GM20431 (cell line): ENCODE data around the gene TRANK1.

Source experiments
- in situ Hi-C: fragments of 300-500 bp; cut with MseI, MboI; formaldehyde crosslinking; loops from one replicate; pipeline ENCODE4 v1.15.0; 2020; ENCODE audit warnings: low sequenced_read_pairs; ENCODE audit not compliant: unreplicated experiment

Gene TRANK1

DNA sequence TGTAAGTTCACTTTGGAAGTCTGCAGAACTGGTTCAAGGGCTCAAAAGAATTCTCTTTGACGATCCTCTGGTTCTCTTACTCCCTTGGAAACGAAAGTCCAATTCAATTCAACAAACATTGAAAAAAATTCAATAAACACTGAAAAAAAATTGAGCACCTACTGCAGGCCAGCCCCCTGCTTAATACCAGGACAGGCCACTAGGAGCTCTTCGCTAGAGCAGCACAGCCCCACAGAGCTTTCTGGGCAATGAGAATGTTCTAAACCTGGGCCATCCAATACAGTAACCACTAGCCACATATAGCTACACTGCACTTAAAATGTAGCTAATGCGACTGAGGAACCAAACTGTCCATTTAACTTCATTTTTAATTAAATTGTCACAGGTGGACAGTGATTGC, 130.1 kb downstream of the TRANK1 start:
- in situ Hi-C loops: no loop called here

DNA sequence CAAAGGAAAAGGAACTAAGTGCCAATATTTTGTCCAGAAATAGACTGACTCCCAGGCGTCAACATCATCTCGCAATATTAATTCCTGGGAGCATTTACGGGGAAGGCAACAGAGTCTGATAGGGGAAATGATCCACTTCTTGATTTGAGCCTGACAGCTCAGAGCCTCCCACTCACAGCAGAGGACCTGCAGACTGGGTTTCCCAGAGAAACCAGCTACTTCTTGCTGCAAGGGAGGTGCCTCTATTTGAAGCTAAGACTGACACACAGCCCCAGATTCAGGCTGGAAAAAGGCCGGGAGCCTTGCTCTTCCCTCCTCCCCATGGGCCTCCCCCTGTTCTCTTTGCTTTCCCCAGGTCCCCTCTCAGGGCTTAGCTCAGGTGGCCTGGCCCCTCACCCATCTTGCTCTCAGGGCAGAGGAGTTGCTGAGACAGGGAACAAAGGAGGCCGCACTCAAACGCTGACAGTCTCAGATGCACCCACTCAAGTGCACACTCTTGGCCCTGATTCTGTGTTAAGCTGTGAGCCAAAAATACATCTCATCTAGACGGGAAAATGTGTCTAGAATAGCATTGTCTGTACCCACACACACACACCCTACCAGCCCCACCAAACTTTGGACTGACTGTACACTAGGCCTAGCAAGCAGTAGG, 130.7 kb downstream of the TRANK1 start:
- in situ Hi-C loops: no loop called here

DNA sequence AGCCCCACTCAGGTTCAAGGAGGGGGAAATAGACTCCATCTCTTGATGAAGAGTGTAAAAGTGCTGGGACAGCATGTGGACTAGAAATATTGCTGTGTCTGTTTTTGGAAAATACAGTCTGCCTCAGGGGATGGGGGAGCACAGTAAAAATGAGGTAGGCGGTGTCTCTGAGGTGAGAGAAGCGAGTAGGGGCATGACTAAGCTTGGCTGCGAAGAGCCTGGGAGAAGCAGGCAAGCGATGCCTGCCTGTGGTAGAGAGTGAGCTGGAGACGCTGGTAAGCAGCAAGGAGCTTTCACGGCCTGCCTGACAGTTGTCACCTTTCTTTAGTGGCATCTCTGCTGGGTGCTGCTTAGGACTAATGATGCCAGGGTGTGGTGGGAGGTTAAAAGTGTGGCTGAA, 131.5 kb downstream of the TRANK1 start:
- in situ Hi-C loops: no loop called here

DNA sequence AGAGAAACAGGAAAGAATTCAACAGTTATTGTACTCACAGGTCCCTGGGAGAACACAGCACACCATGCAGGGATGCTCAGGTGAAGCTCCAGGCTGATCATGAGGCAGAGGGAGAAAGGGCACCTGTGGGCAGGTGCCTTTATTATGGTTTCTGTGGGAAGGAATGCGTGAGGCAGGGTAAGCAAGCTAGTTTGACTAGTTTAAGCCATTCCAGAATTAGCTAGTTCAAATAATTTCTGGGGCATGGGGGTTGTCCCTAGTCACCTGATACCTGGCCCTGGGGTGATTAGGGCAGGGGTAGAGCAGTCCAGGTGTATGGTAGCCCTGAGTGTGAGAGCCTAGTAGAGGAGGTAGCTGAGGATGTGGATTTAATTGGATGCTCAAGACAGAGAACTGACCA, 132.6 kb downstream of the TRANK1 start:
- in situ Hi-C loops: no loop called here

DNA sequence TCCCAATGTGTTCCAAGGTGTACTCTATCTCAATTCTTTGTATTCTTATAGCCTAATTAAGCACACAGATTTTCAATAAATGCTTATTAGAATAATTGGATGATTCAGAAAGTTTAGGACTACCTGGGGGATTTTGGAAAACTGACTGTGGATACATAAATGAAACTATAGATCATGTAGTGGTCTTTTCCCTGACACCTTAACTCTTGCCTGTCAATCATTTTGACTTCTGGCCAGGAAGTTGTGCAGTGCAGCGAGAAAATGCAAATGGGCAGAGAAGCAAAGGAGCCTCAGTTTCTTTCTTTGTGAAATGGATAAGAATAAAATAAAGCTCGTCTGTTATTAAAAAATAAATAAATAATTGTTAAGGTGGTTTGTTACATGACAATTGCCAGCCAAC, 133.1 kb downstream of the TRANK1 start:
- in situ Hi-C loops: no loop called here

DNA sequence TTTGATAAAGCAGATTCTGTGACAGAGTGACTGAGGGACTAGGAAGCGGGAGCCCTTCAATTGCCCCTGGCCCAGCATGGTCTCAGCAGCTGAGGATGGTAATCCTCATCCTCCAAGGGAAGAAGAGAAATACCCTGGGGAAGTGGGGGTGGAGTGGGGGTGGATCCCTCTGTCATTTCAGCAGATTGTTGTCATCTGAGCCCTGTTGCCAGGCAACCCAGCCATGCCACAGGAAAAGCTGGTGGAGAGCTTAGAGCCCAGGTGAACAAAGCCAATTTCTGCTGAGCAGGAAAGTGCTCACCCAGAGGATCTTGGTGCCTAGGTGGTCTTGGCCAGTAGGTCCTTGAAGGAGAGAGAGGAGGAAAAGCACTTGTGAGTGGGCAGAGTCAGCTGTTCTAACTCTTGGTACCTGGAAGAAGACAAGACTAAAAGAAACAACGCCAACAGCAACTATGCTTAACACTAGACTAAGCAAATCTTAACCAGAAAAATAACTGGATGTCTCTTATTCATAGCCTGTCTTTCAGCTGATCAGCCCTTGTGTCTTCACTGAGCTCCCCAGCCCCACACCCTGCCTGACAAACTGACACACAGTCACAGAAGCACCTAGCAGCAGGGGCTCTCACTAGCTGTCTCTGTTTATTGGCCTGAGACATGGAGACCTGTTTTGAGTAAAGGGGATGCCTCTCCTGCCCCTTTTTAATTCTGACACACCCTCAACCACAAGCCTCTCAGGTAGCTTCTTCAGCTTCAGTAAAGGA, 140.4 kb downstream of the TRANK1 start:
- in situ Hi-C loops: no loop called here

DNA sequence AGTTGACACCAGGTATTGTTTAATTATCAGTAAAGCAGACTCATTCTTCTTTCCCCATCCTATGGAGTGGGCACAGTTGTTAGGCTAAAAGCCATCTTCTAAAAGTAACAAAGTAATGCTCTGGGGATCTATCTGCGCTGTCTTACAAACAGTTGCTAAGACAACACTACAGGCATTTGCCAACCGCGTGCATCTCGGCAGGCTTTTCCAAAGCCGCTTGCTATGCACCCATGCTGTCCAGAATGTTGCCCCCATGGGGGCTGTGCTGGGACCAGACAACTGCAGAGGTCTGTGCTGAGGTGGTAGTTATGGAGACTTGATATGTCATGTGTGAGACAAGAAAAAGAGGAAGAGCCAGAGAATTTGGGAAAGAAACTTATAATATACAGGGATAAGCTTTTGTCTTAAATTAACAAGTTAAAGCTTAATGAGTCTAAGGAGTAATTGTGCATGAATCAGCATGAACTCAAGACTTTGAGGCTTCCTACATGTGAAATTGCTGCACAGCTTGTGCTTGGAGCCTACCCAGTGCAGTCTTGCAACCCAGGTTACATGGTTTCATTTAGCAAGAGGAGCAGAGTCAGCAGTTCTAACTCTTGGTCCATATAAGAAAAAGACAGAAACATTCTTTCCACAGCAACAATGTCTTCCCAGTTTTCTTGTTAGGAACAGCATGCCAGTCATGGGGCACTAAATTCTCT, 141.6 kb downstream of the TRANK1 start:
- in situ Hi-C loops: no loop called here

DNA sequence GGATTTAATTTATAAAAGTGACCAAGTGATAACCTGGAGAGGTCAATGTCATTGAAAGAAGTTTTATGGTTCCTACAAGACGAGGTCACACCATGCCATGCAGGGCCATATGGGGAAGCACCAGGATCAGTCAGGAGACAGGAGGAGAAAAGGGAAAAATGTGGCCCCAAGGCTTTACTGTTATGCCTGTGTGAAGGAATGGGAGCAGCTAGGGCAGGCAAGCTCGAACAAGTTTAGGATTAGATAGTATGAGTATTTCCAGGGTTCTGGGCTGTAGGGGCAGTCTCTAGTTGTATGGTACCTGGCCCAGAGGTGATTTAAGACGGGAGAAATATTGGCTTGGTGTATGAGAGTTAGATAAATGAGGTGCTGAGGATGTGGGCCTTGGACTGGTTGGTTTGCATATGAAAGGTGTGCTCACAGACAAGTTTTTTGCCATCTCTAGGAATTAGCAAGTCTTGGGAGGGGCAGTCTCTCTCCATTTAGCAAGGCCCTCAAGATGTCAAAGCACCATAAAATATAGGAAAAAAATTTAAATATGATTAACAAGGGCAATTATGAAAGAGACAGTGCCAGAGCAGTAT, 144.2 kb downstream of the TRANK1 start:
- in situ Hi-C loops: no loop called here

DNA sequence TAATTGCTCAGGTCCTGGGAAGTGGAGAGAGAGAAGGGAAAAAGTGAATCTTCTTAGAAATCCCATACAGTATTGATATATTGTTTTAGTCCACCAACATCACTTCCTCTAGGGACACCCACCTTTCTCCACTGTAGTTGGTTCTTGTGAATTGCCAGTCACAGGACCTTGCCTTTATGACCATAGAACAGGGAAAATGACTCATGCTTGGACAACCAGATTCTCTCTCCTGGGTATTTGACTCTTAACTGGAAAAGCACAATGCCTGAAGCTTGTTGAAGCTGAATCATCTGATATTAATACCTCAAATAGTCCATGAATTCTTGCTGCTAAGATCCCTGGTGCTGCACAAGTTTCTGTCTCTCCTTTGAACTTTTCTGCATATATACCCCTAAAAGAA, 148.0 kb downstream of the TRANK1 start:
- in situ Hi-C loops: no loop called here

DNA sequence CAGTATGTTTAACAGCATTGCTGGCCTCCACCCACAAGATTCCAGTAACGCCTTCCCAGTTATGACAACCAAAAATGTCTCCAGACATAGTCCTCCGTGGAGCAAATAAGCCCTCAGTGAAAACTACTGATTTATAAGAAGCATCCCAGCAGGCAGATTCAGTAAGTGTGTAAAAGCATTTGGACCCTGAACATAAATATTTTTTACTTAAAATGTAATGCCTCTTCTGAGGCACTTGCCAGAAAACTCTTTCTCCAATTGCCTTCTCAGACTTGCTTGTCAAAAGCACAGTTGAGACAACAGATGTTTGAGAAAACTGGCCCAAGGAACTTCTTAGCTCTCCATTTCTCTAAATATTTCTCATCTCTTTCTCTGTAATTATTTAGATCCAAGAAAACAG, 148.7 kb downstream of the TRANK1 start:
- in situ Hi-C loops: no loop called here

DNA sequence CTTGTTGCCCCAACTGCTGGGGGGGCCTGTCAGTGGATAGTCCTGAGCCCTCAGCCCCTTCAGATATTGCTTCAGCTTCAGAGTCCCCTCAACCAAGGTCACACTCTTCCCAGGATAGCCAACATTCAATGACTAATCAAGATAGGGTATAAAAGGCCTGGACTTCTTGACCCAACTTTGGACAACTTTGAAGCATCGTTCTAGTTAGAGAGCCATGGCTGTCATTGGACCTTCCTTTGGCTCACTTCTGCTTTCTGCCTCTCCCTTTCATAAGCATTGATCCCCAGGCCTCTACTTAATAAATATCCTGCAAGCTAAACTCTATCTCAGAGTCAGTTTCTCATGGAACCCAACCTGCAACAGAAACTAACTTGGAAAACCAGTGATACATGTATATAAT, 149.2 kb downstream of the TRANK1 start:
- in situ Hi-C loops: no loop called here

DNA sequence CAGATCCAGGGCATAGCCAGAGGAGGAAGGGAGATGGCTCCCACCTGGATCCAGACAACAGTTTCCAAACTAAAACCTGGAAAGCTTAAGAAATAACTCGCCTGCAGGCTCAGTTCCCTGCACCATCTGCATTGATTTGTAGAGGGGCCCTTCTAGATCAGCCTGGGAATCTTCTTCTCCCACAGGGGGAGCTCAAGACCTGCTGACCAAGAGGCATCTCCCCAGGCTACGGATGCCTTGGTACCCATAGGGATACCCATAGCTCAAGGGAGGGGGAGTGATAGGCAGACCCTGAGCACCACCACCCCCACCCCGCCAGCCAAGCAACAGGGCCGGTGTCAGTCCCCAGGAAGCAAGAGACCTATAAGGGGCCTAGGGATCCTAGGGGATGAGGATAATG, 152.5 kb downstream of the TRANK1 start:
- in situ Hi-C loops: no loop called here

DNA sequence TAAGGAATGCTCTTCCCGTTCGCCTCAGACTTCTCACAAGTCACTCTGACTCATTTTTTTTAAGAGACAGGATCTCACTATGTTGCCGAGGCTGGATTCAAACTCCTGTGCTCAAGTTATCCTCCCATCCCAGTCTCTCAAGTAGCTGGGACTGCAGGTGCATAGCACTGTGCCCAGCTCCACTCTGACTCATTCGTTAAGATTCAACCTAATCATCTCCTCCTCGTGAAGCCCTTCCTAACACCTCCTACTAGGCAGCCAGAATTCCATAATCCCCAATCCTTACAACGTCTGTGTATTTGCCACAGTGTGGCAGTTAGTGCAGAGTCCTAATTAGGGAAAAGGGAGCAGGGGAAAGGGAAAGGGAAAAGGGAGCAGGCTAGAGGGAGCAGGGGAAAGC, 154.1 kb downstream of the TRANK1 start:
- in situ Hi-C loops: no loop called here

DNA sequence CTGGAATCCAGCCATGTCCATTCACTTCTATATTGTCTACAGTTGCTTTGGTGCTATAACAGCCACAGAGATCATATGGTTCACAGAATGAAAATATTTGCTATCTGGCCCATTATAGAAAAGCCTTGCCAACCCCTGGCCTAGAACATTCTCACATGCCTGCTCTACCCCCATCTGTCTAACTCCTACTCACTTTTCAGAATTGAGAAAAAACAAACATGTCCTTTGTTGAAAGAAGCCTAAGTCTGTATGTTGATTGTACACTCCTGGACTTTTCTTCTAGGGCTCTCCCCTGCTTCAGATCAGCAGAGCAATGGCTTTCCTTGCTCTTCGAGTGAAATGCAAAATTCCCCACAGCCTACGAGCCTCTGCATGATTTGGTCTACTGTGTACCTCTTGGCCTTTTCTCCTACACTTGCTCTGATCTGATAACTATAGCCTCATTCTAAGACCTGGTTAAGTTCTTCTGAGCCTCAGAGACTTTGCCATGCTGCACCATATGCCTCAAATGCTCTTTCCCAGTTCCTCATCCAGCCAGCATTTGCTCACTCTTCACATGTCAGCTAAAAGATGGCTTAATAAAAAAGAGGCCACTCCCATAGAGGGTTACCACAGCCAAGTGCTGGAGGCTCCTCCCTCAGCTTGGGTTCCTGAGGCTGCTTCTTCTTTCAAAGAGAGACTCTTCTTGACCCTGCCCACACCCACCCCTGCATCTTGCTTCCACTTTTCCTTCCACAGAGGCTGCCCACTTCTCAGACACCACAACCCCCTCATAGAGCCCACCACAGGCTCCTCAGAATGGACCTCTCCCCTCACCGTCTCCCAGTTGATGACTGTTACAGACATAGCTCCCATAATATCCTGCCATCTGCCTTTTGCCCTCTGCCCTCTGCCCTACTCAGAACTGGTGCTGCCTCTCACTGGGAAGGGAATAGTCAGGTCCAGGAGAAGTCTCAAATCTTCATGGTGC, 157.6 kb downstream of the TRANK1 start:
- in situ Hi-C loops: no loop called here

DNA sequence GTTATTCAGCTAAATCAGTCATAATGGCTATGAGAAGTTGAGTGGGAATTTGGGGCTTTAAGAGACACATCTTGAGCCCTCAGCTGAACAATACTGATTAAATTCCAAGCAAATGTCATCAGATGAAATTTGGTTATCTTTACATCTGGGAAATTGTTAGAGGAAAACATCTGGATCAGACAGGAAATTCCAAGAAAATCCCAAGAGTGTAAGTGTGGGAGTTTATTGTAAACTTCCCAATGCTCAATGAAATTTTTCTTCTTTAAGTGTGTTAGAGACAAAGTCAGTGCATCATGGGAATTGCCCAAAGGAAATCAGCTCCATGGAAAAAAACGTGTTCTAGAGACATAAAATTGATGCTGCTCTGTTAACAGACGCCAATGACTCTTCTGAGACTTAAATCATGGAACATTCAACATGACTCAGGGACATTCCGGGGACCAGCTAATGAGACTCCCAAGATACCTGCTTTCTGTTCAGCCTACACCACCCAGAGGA, 160.7 kb downstream of the TRANK1 start:
- in situ Hi-C loops: no loop called here

DNA sequence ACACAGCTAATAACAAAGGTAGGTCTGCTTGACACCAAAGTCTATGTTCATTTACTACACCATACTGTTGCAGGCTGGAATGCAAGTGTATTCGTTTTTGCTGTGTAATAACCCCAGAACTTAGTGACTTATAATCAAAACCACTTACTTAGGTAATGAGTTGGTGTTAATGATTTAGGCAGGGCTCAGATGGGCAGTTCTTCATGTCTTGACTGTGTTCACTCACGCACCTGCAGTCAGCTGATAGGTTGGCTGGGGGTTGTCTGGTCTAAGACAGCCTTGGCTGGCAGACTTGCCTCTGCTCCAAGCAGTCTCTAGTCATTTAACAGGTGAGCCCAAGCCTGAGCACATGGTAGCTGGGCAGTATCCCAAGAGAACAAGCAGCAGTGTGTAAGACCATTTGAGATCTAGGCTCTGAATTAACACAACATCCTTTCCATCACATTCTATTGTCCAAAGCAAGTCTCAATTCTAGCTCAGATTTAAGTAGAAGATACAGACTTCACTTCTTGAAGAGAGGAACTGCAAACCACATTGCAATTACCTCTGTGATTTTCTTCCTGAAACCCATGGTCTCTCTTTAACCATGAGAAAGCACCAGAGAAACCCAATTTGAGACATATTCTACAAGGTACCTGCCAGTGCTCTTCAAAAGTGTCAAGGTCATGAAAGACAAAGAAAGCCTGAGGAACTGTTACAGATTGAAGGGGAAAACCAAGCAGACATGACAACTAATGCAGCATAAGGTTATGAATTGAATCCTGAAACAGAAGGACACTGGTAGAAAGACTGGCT, 167.2 kb downstream of the TRANK1 start:
- in situ Hi-C loops: no loop called here
